ENCODE results near the gene SH3BGR.

Gene SH3BGR

DNA sequence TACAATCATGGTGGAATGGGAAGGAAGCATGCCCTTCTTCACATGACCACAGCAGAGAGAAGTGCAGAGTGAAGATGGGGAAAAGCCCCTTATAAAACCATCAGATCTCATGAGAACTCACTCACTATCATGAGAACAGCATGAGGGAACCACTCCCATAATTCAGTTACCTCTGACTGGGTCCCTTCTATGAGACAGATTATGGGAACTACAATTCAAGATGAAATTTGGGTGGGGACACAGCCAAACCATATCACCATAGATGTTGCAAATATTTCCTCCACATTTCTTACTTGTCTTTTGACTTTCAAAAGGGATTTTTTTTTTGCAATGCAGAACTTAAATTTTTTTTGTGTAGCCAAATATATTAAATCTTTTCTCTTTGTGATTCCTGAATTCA lies 14.8 kb downstream of the SH3BGR start:
- Histone ChIP-seq H3K36me3 (replicated peaks; ENCODE audit: low read depth, low read length) (no peaks in the 10 kb centered on the region), H3K27me3 (ENCODE audit: low read depth, low read length) (no peaks in the 10 kb centered on the region), H3K9me3 (ENCODE audit: insufficient read depth, low read length) (no peaks in the 10 kb centered on the region), H3K27ac (ENCODE audit: low read length) (no peak overlapping the region), H3K4me3 (ENCODE audit: low read length) (no peak overlapping the region), H3K4me2 (ENCODE audit: low read length) (no peak overlapping the region), H4K20me1 (ENCODE audit: insufficient read depth, low read length) (no peaks in the 10 kb centered on the region), H2AFZ (ENCODE audit: low read depth, low read length) (no peak overlapping the region), H3K79me2 (ENCODE audit: low read length) (no peaks in the 10 kb centered on the region), H3K4me1 (ENCODE audit: low read length) (peaks cover 9% of the 10 kb centered on the region), H3K9ac (ENCODE audit: low read length) (no peak overlapping the region)
- TF ChIP-seq, protein P1, sequence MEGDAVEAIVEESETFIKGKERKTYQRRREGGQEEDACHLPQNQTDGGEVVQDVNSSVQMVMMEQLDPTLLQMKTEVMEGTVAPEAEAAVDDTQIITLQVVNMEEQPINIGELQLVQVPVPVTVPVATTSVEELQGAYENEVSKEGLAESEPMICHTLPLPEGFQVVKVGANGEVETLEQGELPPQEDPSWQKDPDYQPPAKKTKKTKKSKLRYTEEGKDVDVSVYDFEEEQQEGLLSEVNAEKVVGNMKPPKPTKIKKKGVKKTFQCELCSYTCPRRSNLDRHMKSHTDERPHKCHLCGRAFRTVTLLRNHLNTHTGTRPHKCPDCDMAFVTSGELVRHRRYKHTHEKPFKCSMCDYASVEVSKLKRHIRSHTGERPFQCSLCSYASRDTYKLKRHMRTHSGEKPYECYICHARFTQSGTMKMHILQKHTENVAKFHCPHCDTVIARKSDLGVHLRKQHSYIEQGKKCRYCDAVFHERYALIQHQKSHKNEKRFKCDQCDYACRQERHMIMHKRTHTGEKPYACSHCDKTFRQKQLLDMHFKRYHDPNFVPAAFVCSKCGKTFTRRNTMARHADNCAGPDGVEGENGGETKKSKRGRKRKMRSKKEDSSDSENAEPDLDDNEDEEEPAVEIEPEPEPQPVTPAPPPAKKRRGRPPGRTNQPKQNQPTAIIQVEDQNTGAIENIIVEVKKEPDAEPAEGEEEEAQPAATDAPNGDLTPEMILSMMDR (IDR thresholded peaks at IDR 0.05; ENCODE audit: low read depth, low read length): no peak
- TF ChIP-seq EZH2phosphoT487 (IDR thresholded peaks at IDR 0.05; ENCODE audit: low read depth): no peak

DNA sequence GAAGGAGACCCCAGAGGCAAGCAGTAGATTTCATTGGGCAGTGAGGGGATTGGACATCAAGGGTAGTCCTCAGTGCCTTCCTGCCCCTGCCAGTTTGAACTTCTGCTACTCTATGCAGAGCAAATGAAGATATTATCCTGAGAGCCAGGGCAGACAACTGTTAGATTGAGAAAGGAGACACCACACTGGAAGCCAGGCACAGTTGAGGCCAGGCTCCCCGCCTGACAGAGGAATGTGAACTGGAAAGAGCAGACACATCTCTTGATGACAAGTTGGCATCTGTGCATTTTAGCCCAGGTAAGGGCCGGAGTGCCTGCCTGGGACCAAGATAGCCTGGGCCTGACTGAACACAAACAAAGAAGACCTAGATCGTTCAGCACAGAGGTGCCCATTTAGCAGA lies 16.0 kb downstream of the SH3BGR start:
- Histone ChIP-seq H3K36me3 (replicated peaks; ENCODE audit: low read depth, low read length) (no peaks in the 10 kb centered on the region), H4K20me1 (ENCODE audit: insufficient read depth, low read length) (no peaks in the 10 kb centered on the region), H3K9ac (ENCODE audit: low read length) (no peak overlapping the region), H3K27me3 (ENCODE audit: low read depth, low read length) (no peaks in the 10 kb centered on the region), H3K79me2 (ENCODE audit: low read length) (no peaks in the 10 kb centered on the region), H3K4me1 (ENCODE audit: low read length) (peaks cover 9% of the 10 kb centered on the region), H3K4me3 (ENCODE audit: low read length) (no peak overlapping the region), H3K9me3 (ENCODE audit: insufficient read depth, low read length) (no peaks in the 10 kb centered on the region), H3K27ac (ENCODE audit: low read length) (no peak overlapping the region), H2AFZ (ENCODE audit: low read depth, low read length) (no peak overlapping the region), H3K4me2 (ENCODE audit: low read length) (no peak overlapping the region)
- no peak for TF ChIP-seq EZH2phosphoT487 (IDR thresholded peaks at IDR 0.05; ENCODE audit: low read depth)
- TF ChIP-seq, protein P1 (IDR thresholded peaks at IDR 0.05; ENCODE audit: low read depth, low read length): no peak

DNA sequence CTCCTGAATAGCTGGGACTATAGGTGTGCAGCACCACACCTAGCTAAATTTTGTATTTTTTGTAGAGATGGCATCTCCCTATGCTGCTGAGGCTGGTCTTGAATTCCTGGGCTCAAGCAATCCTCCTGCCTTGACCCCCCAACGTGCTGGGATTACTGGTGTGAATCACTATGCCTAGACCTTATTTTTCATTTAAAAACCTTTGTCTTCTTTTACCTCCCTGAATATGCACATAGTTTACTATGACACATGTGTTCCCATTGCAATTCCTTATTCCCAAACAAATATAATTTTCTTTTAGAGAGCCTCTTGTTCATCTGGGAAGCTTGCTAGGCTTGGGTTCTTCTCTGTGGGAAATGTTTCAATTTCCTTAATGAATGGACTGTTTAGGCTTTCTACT lies 16.8 kb downstream of the SH3BGR start:
- Histone ChIP-seq H3K9ac (ENCODE audit: low read length) (no peak overlapping the region), H3K36me3 (replicated peaks; ENCODE audit: low read depth, low read length) (no peaks in the 10 kb centered on the region), H3K27me3 (ENCODE audit: low read depth, low read length) (no peaks in the 10 kb centered on the region), H3K4me3 (ENCODE audit: low read length) (no peak overlapping the region), H2AFZ (ENCODE audit: low read depth, low read length) (no peak overlapping the region), H3K9me3 (ENCODE audit: insufficient read depth, low read length) (no peaks in the 10 kb centered on the region), H3K79me2 (ENCODE audit: low read length) (no peaks in the 10 kb centered on the region), H4K20me1 (ENCODE audit: insufficient read depth, low read length) (no peaks in the 10 kb centered on the region), H3K4me2 (ENCODE audit: low read length) (no peak overlapping the region), H3K4me1 (ENCODE audit: low read length) (peaks cover 1% of the 10 kb centered on the region), H3K27ac (ENCODE audit: low read length) (no peak overlapping the region)
- TF ChIP-seq, protein P1 (IDR thresholded peaks at IDR 0.05; ENCODE audit: low read depth, low read length): no peak
- TF ChIP-seq EZH2phosphoT487 (IDR thresholded peaks at IDR 0.05; ENCODE audit: low read depth): no peak

GRCh38 chr21:39471598-39471997 lies 19.8 kb downstream of the SH3BGR start:
- TF ChIP-seq, protein P1 (IDR thresholded peaks at IDR 0.05; ENCODE audit: low read depth, low read length): no peak
- TF ChIP-seq EZH2phosphoT487 (IDR thresholded peaks at IDR 0.05; ENCODE audit: low read depth): no peak
- Histone ChIP-seq H4K20me1 (ENCODE audit: insufficient read depth, low read length) (no peaks in the 10 kb centered on the region), H3K9ac (ENCODE audit: low read length) (no peak overlapping the region), H2AFZ (ENCODE audit: low read depth, low read length) (no peak overlapping the region), H3K36me3 (replicated peaks; ENCODE audit: low read depth, low read length) (no peaks in the 10 kb centered on the region), H3K4me1 (ENCODE audit: low read length) (no peaks in the 10 kb centered on the region), H3K4me2 (ENCODE audit: low read length) (no peak overlapping the region), H3K9me3 (ENCODE audit: insufficient read depth, low read length) (no peaks in the 10 kb centered on the region), H3K4me3 (ENCODE audit: low read length) (no peak overlapping the region), H3K79me2 (ENCODE audit: low read length) (no peaks in the 10 kb centered on the region), H3K27ac (ENCODE audit: low read length) (no peak overlapping the region), H3K27me3 (ENCODE audit: low read depth, low read length) (no peaks in the 10 kb centered on the region)
